HEK293 (cell line): ENCODE results near the gene DOCK3.

Source experiments
- ZNF121 ChIP-seq: fragments of 450-650 bp; formaldehyde crosslinking; IDR thresholded peaks from 2 replicates; pipeline ENCODE4 v1.5.1; 2016; ENCODE audit warnings: missing biosample characterization, missing genetic modification characterization
- ZNF140 ChIP-seq: fragments of 450-650 bp; formaldehyde crosslinking; IDR thresholded peaks from 2 replicates; pipeline ENCODE4 v1.5.1; 2016; ENCODE audit warnings: missing biosample characterization, missing genetic modification characterization
- ZNF610 ChIP-seq: fragments of 450-650 bp; formaldehyde crosslinking; IDR thresholded peaks from 2 replicates; pipeline ENCODE4 v1.5.1; 2016; ENCODE audit warnings: missing biosample characterization, missing genetic modification characterization, borderline replicate concordance

- no peak for TF ChIP-seq ZNF121 (tag by site-specific recombination)
- no peak for TF ChIP-seq ZNF140 (tag by site-specific recombination)
- no peak for TF ChIP-seq ZNF610 (tag by site-specific recombination)
Observed at GRCh38 chr3:50628601-50629000, 46.1 kb upstream of the DOCK3 start.
